GM21723 (cell line): Measurements from ENCODE around the gene CDH16.
"Not testable (repeated sequence)": the region's sequence is repeated elsewhere in the genome, so short reads cannot be mapped to it uniquely, and the experiment has no call there.

Experiments used
- ATAC-seq: cut with Tn5 transposase; IDR thresholded peaks from one replicate; pipeline ENCODE4 v1.9.1; 2021; ENCODE audit warnings: mild to moderate bottlenecking, moderate library complexity; ENCODE audit not compliant: unreplicated experiment

Gene CDH16, protein sequence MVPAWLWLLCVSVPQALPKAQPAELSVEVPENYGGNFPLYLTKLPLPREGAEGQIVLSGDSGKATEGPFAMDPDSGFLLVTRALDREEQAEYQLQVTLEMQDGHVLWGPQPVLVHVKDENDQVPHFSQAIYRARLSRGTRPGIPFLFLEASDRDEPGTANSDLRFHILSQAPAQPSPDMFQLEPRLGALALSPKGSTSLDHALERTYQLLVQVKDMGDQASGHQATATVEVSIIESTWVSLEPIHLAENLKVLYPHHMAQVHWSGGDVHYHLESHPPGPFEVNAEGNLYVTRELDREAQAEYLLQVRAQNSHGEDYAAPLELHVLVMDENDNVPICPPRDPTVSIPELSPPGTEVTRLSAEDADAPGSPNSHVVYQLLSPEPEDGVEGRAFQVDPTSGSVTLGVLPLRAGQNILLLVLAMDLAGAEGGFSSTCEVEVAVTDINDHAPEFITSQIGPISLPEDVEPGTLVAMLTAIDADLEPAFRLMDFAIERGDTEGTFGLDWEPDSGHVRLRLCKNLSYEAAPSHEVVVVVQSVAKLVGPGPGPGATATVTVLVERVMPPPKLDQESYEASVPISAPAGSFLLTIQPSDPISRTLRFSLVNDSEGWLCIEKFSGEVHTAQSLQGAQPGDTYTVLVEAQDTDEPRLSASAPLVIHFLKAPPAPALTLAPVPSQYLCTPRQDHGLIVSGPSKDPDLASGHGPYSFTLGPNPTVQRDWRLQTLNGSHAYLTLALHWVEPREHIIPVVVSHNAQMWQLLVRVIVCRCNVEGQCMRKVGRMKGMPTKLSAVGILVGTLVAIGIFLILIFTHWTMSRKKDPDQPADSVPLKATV

DNA sequence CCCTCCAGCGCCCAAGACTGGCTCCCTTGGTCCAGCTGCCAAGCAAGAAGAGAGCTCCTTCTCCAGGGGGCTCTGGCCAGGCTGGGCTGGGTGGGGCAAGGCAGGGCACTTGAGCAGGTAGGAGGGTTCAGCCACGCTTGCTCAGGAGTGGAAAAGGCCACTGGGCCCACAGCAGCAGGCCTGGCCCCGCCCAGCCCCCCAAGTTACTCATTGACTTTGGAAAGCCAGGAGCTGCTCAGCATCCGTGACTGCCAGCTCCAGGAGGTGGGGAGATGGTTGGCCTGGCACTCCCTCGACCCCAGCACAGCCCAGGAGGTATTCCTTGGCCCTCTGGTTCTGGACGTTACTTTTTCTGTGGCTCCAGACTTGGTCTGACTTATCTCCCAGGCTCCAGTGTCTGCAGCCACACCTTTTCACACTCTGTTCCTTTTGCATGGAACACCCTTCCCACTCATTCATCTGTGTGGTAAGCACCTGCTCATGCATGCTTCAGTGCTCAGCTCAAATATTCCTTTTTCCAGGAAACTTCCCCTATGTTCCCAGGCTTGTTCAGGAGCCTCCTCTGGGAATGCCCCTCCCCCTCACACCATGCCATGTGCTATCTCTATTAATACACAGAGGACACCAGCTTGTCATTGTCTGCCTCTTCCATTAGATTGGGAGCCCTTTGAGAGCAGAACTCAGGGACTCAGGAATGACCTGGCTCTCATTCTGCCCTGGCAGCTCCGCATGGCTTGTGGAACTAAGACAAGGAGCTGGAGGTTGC is at the start of gene CDH16:
CDH16 (minus strand) TSS at position 83 of the 766 bp plus-strand sequence. CDS start 820 bp downstream, outside the sequence.
- no peak for ATAC-seq

DNA sequence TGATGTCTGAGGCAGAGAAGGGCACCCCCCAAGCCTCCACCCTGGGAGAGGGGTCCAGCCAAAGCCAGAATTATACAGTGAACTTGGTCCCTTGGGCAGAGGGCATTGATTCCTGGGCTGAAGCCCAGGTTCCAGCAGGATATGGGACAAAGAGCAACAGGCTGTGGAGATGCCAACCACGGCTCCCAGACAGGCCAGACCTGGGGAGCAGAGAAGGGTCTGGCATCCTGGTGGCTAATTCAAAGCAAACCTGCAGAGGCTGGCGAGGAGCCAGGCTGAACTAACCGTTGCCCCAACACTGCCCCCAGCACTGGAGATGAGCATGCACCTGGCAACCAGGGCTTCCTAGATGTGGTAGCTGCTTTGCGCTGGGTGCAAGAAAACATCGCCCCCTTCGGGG is 45.4 kb upstream of the CDH16 start:
- ATAC-seq: no peak

DNA sequence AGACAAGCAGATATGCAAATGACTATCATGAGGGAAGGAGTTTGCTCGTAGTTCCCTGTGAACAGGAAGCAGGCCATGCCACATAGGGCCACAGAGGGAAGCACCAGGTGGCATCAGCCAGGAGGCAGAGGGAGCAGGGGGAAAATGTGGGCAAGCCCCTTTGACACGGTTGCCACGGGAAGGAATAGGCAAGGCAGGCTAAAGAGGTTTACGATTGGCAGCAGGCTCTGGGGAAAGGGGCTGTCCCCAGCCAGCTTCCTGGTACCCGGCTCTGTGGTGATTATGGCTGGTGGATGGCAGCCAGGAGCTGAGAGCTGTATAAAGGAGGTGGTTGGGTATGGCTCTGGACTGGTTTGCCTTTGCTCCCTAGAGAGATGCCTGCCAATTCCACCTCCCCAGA is 43.2 kb upstream of the CDH16 start:
- no peak for ATAC-seq

DNA sequence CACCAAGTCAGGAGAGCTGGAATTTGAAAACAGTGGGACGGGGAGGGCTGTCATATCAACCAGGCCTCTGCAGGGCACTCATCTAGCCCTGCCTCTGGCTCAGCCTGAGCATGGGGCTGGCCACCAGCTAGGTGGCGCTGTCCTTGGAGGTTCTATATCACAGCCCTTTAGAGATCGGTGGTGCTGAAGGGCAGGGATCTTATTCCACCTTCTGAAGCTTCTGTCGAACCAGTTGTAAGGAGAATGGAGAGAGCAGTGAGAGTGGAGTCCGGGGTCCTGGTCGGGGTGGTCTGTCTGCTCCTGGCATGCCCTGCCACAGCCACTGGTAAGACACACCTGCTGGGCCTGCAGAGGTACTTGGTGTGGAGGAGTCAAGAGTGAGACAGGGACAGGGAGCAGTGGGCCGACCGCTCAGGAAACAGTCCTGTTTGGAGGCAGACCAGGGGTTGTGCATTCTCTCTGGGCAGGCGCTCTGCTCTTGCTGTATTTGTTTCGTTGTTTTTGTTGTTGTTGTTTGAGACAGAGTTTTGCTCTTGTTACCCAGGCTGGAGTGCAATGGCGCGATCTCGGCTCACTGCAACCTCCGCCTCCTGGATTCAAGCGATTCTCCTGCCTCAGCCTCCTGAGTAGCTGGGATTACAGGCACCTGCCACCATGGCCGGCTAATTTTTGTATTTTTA is 42.5 kb upstream of the CDH16 start, which contains the start of gene CES3:
CES3 (plus strand) TSS at position 202 of the 680 bp plus-strand sequence; CDS start at position 244, 42 bp downstream.
- peak; percentile 80 for ATAC-seq

DNA sequence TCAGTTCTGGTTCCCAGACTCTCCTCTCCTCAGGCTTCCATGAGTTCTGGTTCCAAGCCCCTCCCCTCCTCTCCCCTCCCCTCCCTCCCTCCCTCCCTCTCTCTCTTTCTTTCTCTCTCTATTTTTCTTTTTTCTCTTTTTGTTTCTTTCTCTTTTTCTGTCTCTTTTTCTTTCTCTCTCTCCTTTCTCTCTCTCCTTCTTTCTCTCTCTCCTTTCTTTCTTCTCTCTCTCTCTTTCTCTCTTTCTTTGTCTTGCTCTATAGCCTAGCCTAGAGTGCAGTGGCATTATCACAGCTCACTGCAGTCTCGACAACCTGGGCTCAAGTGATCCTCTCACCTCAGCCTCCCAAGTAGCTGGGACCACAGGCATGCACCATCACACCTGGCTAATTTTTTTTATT is 41.6 kb upstream of the CDH16 start:
- no peak for ATAC-seq

DNA sequence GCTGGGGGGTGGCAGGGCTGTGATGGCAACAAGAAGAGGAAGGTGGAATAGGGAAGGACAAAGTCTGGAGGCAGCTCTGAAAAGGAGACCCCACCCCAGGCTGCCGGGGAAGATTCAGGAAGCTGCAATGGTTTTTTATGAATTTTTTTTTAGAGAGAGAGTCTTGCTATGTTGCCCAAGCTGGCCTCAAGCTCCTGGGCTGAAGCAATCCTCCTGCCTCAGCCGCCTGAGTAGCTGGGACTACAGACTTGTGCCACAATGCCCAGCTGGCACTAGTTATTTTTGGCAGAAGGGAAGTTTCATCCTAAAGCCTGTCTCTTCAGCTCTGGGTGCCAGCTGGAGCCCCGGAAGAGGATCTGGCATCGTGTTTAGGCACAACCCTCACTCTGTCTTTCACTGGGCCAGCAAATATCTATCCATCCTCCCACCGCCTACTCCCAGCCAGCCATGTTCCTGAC is 41.0 kb upstream of the CDH16 start:
- ATAC-seq: no peak

DNA sequence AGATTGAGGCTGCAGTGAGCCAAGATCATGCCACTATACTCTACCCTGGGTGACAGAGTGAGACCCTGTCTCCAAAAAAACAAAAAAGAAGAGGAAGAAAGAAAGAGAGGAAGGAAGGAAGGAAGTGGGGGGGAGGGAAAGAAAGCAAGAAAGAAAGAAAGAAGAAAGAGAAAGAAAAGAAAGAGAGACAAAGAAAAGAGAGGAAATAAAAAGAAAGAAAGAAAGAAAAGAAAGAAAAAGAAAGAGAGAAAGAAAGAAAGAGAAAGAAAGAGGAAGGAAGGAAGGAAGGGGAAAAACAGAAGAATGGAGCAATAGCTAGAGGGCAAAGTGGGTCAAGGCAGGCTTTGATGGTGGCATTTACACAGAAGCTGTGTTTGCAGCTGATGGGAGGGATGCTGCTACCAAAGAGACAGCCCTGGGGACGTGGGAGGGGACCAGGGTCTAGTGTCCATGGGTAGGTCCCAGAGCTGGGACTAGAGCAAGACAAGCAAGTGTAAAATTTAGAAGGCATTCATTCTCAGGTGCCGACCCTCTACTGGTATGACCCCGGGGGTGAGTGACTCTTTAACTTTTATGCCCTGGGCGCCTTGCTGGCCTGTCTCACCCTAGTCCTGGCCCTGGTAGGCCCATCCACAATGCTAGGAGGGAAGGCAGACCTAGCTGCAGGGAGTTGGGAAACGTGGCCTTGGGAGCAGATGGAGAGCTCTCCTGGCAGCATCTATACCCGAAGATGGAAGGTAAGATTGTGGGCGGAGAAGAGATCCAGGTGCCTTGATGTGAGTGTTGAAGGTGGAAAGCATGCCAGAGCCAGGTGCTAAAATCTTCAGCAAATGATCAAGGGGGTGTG is 40.4 kb upstream of the CDH16 start:
- no peak for ATAC-seq

DNA sequence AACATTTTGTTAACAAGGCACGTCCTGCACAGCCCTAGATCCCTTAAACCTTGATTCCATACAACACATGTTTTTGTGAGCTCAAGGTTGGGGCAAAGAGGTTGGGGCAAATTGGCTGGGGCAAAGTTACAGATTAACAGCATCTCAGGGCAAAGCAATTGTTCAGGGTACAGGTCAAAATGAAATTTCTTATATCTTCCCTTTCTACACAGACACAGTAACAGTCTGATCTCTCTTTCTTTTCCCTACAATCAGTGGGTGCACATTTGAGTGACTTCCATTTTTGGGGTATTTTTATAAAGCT is 37.4 kb upstream of the CDH16 start:
- ATAC-seq: not testable (repeated sequence)

DNA sequence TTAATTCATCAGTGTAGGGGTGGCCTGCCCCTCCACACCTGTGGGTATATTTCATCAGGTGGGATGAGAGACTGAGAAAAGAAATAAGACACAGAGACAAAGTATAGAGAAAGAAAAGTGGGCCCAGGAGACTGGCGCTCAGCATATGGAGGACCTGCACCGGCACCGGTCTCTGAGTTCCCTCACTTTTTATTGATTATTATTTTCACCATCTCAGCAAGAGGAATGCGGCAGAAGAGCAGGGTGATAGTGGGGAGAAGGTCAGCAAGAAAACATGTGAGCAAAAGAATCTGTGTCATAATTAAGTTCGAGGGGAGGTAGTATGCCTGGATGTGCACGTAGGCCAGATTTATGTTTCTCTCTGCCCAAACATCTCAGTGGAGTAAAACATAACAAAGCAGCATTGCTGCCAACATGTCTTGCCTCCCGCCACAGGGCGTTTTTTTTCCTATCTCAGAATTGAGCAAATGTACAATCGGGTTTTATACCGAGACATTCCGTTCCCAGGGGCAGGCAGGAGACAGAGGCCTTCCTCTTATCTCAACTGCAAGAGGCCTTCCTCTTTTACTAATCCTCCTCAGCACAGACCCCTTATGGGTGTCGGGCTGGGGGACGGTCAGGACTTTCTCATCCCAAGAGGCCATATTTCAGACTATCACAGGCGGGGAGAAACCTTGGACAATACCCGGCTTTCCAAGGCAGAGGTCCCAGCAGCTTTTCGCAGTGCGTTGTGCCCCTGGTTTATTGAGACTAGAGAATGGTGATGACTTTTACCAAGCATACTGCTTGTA is 36.9 kb upstream of the CDH16 start:
- not testable (repeated sequence) for ATAC-seq

DNA sequence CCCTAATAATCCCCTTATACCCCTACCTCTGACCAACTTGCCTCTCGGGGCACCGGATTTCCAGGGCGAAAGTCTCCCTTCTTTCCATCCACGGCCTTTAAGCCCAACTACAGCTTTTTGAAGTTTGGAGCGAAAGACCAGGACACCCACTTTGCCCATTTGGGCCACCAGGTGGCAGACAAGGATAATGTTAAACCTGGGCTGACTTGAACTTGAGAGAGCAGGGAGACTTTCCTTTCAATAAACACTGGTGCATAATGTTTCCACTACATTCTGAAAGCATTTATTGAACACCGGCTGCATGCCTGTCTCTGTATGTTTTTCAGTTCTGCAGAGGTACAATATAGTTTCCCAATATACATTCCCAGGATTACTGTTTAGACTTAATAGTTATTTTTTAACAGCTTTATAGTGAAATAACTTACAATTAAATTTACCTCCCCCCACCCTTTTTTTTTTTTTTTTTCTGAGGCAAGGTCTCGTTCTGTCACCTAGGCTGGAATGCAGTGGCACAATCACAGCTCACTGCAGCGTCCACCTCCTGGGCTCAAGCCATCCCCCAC is 35.5 kb upstream of the CDH16 start:
- peak; percentile 45 for ATAC-seq

DNA sequence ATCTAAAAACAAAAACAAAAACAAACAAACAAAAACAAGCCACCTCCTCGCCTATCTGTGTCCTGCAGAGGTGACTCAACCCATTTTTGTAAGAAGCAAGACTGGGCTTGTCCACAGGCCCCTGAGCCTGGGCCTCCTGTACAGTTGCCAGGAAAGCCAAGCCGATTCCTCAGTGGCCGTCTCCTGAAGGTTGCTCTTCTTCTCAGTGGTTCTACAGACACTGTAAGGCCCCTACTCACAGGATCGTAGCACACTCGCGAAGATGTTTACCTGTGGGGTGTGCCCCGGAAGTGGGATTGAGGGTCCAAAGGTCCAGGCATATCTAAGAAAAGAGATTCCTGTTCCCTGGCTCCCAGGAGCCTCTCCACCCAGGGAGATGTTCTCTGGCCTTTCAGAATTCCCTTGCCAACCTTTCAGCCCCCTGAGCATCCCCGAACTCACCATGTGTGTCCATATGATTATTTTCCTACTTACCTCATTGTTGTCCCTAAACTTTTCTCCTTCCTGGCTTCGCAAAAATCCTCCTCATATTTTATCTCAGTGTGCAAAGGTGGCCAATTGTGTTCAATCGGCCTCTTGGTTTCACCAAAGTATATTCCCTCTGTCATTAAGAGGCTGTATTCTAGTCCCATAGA is 34.9 kb upstream of the CDH16 start:
- ATAC-seq: no peak

DNA sequence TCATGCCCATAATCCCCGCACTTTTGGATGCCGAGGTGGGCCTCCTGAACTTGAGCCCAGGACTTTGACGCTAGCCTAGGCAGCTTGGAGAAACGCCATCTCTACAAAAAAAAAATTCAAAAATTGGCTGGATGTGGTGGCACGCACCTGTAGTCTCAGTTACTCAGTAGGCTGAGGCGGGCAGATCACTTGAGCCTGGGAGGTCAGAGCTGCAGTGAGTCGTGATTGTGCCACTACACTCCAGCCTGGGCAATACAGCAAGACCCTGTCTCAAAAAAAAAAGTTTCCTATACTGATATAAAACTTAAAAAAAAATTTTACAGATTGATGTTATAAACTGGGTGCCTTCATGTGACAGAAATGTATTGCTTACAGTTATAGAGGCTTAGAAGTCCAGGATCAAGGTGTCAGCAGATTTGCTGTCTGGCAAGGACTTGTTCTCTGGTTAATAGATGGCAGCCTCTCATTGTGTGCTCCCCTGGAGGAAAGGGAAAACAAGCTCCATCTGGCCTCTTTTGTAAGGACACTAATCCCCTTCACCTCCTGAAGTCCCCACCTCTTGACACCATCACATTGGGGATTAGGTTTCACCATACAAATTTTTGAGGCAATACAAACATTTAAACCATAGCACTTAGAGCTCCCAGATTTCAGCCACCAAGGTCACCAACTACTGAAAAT is 33.9 kb upstream of the CDH16 start:
- no peak for ATAC-seq

DNA sequence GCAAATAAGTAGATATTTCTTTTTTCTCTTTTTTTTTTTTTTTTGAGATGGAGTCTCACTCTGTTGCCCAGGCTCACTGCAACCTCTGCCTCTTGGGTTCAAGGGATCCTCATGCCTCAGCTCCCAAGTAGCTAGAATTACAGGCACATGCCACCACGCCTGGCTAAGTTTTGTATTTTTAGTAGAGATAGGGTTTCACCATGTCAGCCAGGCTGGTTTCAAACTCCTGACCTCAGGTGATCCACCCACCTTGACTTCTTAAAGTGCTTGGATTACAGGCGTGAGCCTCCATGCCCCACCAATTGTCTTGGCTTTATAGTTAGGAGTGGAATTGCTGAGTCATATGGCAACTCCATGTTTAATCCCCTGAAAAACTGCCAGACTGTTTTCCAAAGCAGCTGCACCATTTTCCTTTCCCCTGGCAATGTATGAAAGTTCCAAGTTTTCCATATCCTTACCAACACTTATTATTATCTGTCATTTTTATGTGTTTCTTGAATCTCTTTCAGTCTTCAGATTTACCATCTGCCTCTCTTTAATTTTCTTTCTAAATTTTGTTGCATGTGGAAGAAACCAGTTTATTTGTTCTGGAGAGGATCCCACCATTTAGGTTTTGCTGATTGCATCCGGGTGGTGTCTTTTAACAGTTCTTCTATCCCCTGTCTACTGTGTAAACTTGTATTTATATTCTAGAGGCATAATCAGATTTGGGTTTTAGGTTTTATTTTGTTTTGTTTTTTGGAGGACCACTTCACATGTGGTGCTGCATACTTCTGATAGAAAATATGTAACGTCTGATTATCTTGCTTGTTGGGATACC is 32.5 kb upstream of the CDH16 start:
- no peak for ATAC-seq

DNA sequence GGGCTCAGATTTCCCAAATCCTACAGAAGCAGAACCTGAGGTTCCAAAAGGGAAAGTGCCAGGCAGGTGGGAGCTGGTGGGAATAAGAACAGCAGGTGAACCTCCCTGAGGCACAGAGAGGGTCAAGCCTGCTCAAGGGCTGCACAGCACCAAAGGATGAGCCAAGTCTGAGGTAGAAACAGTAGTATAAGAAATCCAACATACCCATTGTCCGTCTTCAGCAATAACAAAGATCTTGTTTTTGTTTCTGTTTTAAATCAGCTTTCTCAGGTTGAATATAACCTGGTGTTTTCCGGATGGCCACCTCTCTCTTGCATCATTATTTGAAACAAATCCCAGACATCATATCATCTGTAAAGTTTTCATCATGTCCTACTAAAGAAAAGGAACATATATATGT is 31.8 kb upstream of the CDH16 start:
- ATAC-seq: no peak

DNA sequence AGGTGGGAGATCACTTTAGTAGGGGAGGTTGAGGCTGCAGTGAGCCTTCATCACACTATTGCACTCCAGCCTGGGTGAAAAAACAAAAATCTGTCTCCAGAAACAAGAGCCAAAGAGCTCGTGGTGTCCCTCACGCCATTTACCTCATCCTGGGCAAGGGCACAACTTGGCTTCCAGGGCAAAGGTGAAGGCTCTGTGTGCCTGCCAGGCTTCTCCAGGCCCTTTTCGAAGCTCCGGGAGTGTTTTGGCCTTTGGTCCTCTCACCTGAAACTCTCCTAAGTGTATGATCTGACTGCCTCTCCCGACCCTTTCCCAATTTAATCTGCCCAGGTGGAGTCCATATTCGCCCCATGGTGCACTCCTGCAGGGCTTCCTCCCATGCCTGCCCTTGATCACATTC is 30.8 kb upstream of the CDH16 start:
- no peak for ATAC-seq

DNA sequence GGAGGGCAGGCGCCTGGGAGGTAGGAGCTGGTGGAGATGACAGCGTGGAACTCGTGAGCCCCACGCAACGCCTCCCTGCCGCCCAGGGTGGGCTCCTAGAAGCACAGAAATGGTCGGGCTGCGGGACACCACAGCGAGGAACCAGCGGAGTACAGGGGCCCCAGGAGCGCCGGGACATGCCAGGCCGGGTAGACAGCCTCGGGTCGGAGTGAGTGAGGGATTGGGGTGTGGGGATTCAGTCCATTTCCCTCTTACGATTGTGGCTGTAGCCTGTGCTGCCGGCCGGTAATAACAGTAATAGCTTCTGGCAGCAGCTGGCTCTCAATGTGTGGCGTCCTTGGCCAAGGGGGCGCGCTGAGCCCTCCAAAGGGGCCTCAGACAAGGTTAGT is 30.1 kb upstream of the CDH16 start:
- ATAC-seq: no peak
